H9 (cell line): ENCODE measurements around the gene NRN1L. TPM values are rescaled to one million over a fixed set of nuclear protein-coding genes. Genes with fewer than 3 reads are reported as not detected.

Source experiments
- DNase-seq: peaks from one replicate; pipeline ENCODE4 v3.0.0-alpha.2; 2017
- H2AFZ ChIP-seq: one replicate; pipeline ENCODE4 v1.6.1; 2013; ENCODE audit warnings: mild to moderate bottlenecking, low read length, control low read depth, moderate library complexity
- H2AK5ac ChIP-seq: 2 replicates; pipeline ENCODE4 v1.6.1; 2013; ENCODE audit warnings: low read length, control low read depth, mixed read lengths; ENCODE audit not compliant: insufficient read length
- H2BK120ac ChIP-seq: one replicate; pipeline ENCODE4 v1.6.1; 2013; ENCODE audit warnings: low read depth, mild to moderate bottlenecking, low read length, control low read depth, inconsistent platforms; ENCODE audit not compliant: poor library complexity, severe bottlenecking
- H2BK12ac ChIP-seq: 2 replicates; pipeline ENCODE4 v1.6.1; 2013; ENCODE audit warnings: low read length, control low read depth, mixed read lengths, low read depth; ENCODE audit not compliant: insufficient read length
- H2BK15ac ChIP-seq: 2 replicates; pipeline ENCODE4 v1.6.1; 2013; ENCODE audit warnings: low read depth, low read length, control low read depth
- H2BK20ac ChIP-seq: one replicate; pipeline ENCODE4 v1.6.1; 2013; ENCODE audit warnings: low read depth, mild to moderate bottlenecking, low read length, control low read depth, inconsistent platforms; ENCODE audit not compliant: poor library complexity, severe bottlenecking
- H2BK5ac ChIP-seq: 2 replicates; pipeline ENCODE4 v1.6.1; 2013; ENCODE audit warnings: low read length, control low read depth, mixed read lengths; ENCODE audit not compliant: insufficient read length
- H3K14ac ChIP-seq: 2 replicates; pipeline ENCODE4 v1.6.1; 2013; ENCODE audit warnings: low read length, control low read depth; ENCODE audit not compliant: insufficient read depth
- H3K18ac ChIP-seq: 2 replicates; pipeline ENCODE4 v1.6.1; 2013; ENCODE audit warnings: low read depth, mild to moderate bottlenecking, mixed read lengths, low read length, control low read depth; ENCODE audit not compliant: insufficient read length
- H3K23ac ChIP-seq: 2 replicates; pipeline ENCODE4 v1.6.1; 2013; ENCODE audit warnings: low read length, control low read depth, mixed read lengths, low read depth; ENCODE audit not compliant: insufficient read length
- H3K23me2 ChIP-seq: 2 replicates; pipeline ENCODE4 v1.6.1; 2013; ENCODE audit warnings: low read depth, mild to moderate bottlenecking, mixed read lengths, low read length, control low read depth; ENCODE audit not compliant: insufficient read length, poor library complexity, severe bottlenecking
- H3K27ac ChIP-seq: 2 replicates; pipeline ENCODE4 v1.5.1; 2013; ENCODE audit warnings: low read length, control low read depth, mixed read lengths, low read depth; ENCODE audit not compliant: insufficient read length
- H3K27me3 ChIP-seq: 2 replicates; pipeline ENCODE4 v1.6.1; 2013; ENCODE audit warnings: low read length, control low read depth, inconsistent platforms; ENCODE audit not compliant: insufficient read depth
- H3K4ac ChIP-seq: 2 replicates; pipeline ENCODE4 v1.6.1; 2013; ENCODE audit warnings: low read depth, mild to moderate bottlenecking, control low read depth, inconsistent platforms, low read length, moderate library complexity
- H3K4me1 ChIP-seq: 2 replicates; pipeline ENCODE4 v1.6.1; 2013; ENCODE audit warnings: low read length, control low read depth, inconsistent platforms; ENCODE audit not compliant: insufficient read depth
- H3K4me2 ChIP-seq: 2 replicates; pipeline ENCODE4 v1.6.1; 2013; ENCODE audit warnings: low read length, control low read depth, mixed read lengths; ENCODE audit not compliant: insufficient read length, insufficient read depth
- H3K56ac ChIP-seq: 2 replicates; pipeline ENCODE4 v1.6.1; 2013; ENCODE audit warnings: low read depth, mild to moderate bottlenecking, mixed read lengths, low read length, control low read depth; ENCODE audit not compliant: insufficient read length
- H3K79me1 ChIP-seq: 2 replicates; pipeline ENCODE4 v1.6.1; 2013; ENCODE audit warnings: low read depth, mild to moderate bottlenecking, moderate library complexity, low read length, control low read depth, inconsistent platforms; ENCODE audit not compliant: insufficient read depth, poor library complexity, severe bottlenecking
- H3K79me2 ChIP-seq: 2 replicates; pipeline ENCODE4 v1.6.1; 2013; ENCODE audit warnings: low read length, control low read depth, inconsistent platforms; ENCODE audit not compliant: insufficient read depth
- H3K9ac ChIP-seq: 2 replicates; pipeline ENCODE4 v1.6.1; 2013; ENCODE audit warnings: low read length, control low read depth, mixed read lengths; ENCODE audit not compliant: insufficient read length; ENCODE audit errors: extremely low read depth
- H3K9me3 ChIP-seq: one replicate; pipeline ENCODE4 v1.6.1; 2013; ENCODE audit warnings: low read depth, low read length, inconsistent platforms; ENCODE audit not compliant: control insufficient read depth
- H3T11ph ChIP-seq: one replicate; pipeline ENCODE4 v1.6.1; 2013; ENCODE audit warnings: mild to moderate bottlenecking, low read length, control low read depth, inconsistent platforms
- H4K20me1 ChIP-seq: one replicate; pipeline ENCODE4 v1.6.1; 2013; ENCODE audit not compliant: control insufficient read depth, insufficient read length, insufficient read depth
- H4K5ac ChIP-seq: 2 replicates; pipeline ENCODE4 v1.6.1; 2013; ENCODE audit warnings: low read depth, mild to moderate bottlenecking, mixed read lengths, low read length, control low read depth; ENCODE audit not compliant: insufficient read length
- H4K8ac ChIP-seq: replicated peaks from 2 replicates; pipeline ENCODE4 v1.6.1; 2013; ENCODE audit warnings: low read length, control low read depth, mixed read lengths, low read depth; ENCODE audit not compliant: insufficient read length
- H4K91ac ChIP-seq: 2 replicates; pipeline ENCODE4 v1.6.1; 2013; ENCODE audit warnings: low read depth, mild to moderate bottlenecking, moderate library complexity, mixed read lengths, low read length, control low read depth; ENCODE audit not compliant: insufficient read length
- H3K27ac Mint-ChIP-seq, 3 experiments: 2 replicates in 2 of 3; 3 replicates in 1 of 3; pipeline ENCODE4 v1.8.0; 2020 to 2021; ENCODE audit warnings: mixed read lengths in 3 of 3, mild to moderate bottlenecking in 1 of 3, moderate library complexity in 1 of 3
- H3K27me3 Mint-ChIP-seq: 2 replicates; pipeline ENCODE4 v1.8.0; 2021; ENCODE audit warnings: low read depth, mild to moderate bottlenecking, moderate library complexity, mixed read lengths
- H3K36me3 Mint-ChIP-seq, 3 experiments: 2 replicates in 2 of 3; 3 replicates in 1 of 3; pipeline ENCODE4 v1.8.0; 2020 to 2021; ENCODE audit warnings: low read depth in 3 of 3, mixed read lengths in 3 of 3; ENCODE audit not compliant: insufficient read depth in 1 of 3
- H3K4me1 Mint-ChIP-seq, 2 experiments: 2 replicates each; pipeline ENCODE4 v1.8.0; 2020; ENCODE audit warnings: mixed read lengths in 2 of 2
- H3K4me3 Mint-ChIP-seq, 2 experiments: 2 replicates in 1 of 2; 3 replicates in 1 of 2; pipeline ENCODE4 v1.8.0; 2020 to 2021; ENCODE audit warnings: mild to moderate bottlenecking in 2 of 2, mixed read lengths in 2 of 2, moderate library complexity in 1 of 2
- H3K9me3 Mint-ChIP-seq, 2 experiments: 2 replicates in 1 of 2; 3 replicates in 1 of 2; pipeline ENCODE4 v1.8.0; 2020; ENCODE audit warnings: mild to moderate bottlenecking in 2 of 2, mixed read lengths in 2 of 2, moderate library complexity in 1 of 2
- WGBS: extraction: QIAGEN DNeasy Blood & Tissue Kit; methylation state at CpG from one replicate; pipeline ENCODE4 v1.1.7; 2013; ENCODE audit warnings: missing lambda C conversion rate, low lambda C conversion rate, mixed read lengths; ENCODE audit not compliant: insufficient read length; ENCODE audit errors: extremely low coverage; 5-methylcytosine and 5-hydroxymethylcytosine counted together
- total RNA-seq: library from RNA; stranded (reverse); gene quantifications from 2 replicates; pipeline ENCODE4 v1.2.1, GENCODE V29; 2021
- TF ChIP-seq, protein P1 (sequence below): fragments of 200-600 bp; sonication (generic); conservative IDR thresholded peaks from 3 replicates; pipeline ENCODE4 v1.8.0; 2021; ENCODE audit warnings: antibody characterized with exemption, mild to moderate bottlenecking

The NRN1L gene
- total RNA-seq, 1 experiment from 2014 or later, result 2.0 TPM

DNA sequence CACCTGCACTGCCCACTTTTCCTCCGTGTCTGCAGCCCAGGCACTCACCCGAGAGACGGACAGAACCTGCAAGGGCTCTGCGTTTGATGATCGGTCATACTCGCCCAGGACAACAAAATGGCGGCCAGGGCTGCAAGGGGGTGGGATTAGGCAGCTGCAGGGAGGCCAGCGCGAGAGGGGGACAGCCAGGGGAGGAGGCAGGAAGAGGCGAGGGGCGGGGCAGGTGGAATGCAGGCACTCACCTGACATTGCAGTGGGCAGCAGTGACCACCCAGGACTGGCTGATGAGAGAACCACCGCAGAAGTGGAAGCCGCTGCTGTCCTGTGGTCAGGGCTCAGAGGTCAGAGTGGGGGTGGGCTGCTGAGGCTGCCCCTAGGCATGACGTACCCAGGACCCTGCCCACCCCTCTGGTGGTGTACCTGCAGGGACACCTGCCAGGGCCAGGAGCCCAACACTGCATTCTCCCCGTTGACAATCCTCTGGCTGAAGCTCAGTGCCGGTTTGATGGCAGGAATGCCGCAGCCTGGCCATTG, 46.1 kb downstream of the NRN1L start:
- Histone ChIP-seq H2AK5ac (no peak overlapping the region), H3K4me2 (no peak overlapping the region), H4K5ac (no peak overlapping the region), H3K18ac (no peak overlapping the region), H3K27me3 (no peaks in the 10 kb centered on the region), H2AFZ (no peak overlapping the region), H3K4ac (no peak overlapping the region), H3K14ac (no peak overlapping the region), H3K27ac (no peak overlapping the region), H3K9ac (no peak overlapping the region), H4K8ac (no peak overlapping the region), H4K91ac (no peak overlapping the region), H2BK5ac (no peak overlapping the region), H4K20me1 (no peaks in the 10 kb centered on the region), H3K79me1 (no peaks in the 10 kb centered on the region), H3K56ac (no peak overlapping the region), H2BK12ac (no peak overlapping the region), H3K4me1 (no peaks in the 10 kb centered on the region; the same call in 1 of the 2 replicates), H3K23me2 (peaks cover 9% of the 10 kb centered on the region), H3K23ac (no peak overlapping the region), H3T11ph (no peak overlapping the region), H2BK15ac (no peak overlapping the region), H3K79me2 (no peaks in the 10 kb centered on the region), H2BK120ac (no peak overlapping the region), H3K9me3 (no peaks in the 10 kb centered on the region), H2BK20ac (no peak overlapping the region)
- Mint-ChIP-seq H3K4me1 (peaks cover 16 to 17% of the 10 kb centered on the region in 2 experiments), H3K36me3 (peaks cover 14 to 41% (median 15%) of the 10 kb centered on the region in 3 experiments), H3K27ac (no peak overlapping the region), H3K27me3 (peaks cover 8% of the 10 kb centered on the region), H3K9me3 (peaks cover 0 to under 1% of the 10 kb centered on the region in 2 experiments; a peak in 1 of 5 replicates), H3K4me3 (no peak overlapping the region)
- no peak for DNase-seq
- no CpG with 5 or more reads among the region's 17 CpGs for WGBS
- TF ChIP-seq, protein P1, sequence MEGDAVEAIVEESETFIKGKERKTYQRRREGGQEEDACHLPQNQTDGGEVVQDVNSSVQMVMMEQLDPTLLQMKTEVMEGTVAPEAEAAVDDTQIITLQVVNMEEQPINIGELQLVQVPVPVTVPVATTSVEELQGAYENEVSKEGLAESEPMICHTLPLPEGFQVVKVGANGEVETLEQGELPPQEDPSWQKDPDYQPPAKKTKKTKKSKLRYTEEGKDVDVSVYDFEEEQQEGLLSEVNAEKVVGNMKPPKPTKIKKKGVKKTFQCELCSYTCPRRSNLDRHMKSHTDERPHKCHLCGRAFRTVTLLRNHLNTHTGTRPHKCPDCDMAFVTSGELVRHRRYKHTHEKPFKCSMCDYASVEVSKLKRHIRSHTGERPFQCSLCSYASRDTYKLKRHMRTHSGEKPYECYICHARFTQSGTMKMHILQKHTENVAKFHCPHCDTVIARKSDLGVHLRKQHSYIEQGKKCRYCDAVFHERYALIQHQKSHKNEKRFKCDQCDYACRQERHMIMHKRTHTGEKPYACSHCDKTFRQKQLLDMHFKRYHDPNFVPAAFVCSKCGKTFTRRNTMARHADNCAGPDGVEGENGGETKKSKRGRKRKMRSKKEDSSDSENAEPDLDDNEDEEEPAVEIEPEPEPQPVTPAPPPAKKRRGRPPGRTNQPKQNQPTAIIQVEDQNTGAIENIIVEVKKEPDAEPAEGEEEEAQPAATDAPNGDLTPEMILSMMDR, result no peak
